SK-N-SH (cell line): Measurements from ENCODE around the gene WDR44.

ENCODE experiments used
- FOXM1 ChIP-seq: IDR thresholded peaks from 2 replicates; pipeline ENCODE4 v1.4.0; 2012; ENCODE audit warnings: low read depth, mild to moderate bottlenecking
- NFIC ChIP-seq: IDR thresholded peaks from 2 replicates; pipeline ENCODE4 v1.4.0; 2012; ENCODE audit warnings: borderline replicate concordance

GRCh38 chrX:118315529-118315928 is 30.4 kb upstream of the WDR44 start:
- TF ChIP-seq FOXM1: no peak
- TF ChIP-seq NFIC: no peak
